Stimulated activated CD8-positive, alpha-beta memory T cell treated with anti-CD3 and anti-CD28 coated beads, Interleukin-12 subunit alpha, Interleukin-12 subunit beta, amount 100 ng/mL, for 4 hours (primary cell): ENCODE results near the gene TAPT1.

Experiments used
- DNase-seq: peaks from one replicate; pipeline ENCODE4 v3.0.0-alpha.2; 2020; ENCODE audit warnings: low read depth

TAPT1 gene

GRCh38 chr4:16133406-16133805 is 92.9 kb downstream of the TAPT1 start:
- DNase-seq: no peak

GRCh38 chr4:16131293-16131692 is 95.0 kb downstream of the TAPT1 start:
- no peak for DNase-seq

GRCh38 chr4:16129336-16129735 is 96.9 kb downstream of the TAPT1 start:
- DNase-seq: no peak

- DNase-seq: no peak
Observed at GRCh38 chr4:16126714-16127113, 99.6 kb downstream of the TAPT1 start.

GRCh38 chr4:16125571-16126445 is 100.5 kb downstream of the TAPT1 start:
- DNase-seq: no peak

- DNase-seq: no peak
Observed at GRCh38 chr4:16124232-16124631, 102.0 kb downstream of the TAPT1 start.

- DNase-seq: no peak
Observed at GRCh38 chr4:16123356-16124084, 102.8 kb downstream of the TAPT1 start.

- DNase-seq: no peak
Observed at GRCh38 chr4:16122784-16123183, 103.5 kb downstream of the TAPT1 start.

- no peak for DNase-seq
Observed at GRCh38 chr4:16122308-16122711, 104.0 kb downstream of the TAPT1 start.

GRCh38 chr4:16120720-16121119 is 105.6 kb downstream of the TAPT1 start:
- DNase-seq: no peak

- DNase-seq: no peak
Observed at GRCh38 chr4:16119981-16120380, 106.3 kb downstream of the TAPT1 start.

GRCh38 chr4:16118090-16118489 is 108.2 kb downstream of the TAPT1 start:
- no peak for DNase-seq

- no peak for DNase-seq
Observed at GRCh38 chr4:16117164-16117563, 109.1 kb downstream of the TAPT1 start.

GRCh38 chr4:16116493-16116990 is 109.7 kb downstream of the TAPT1 start:
- no peak for DNase-seq

GRCh38 chr4:16116019-16116418 is 110.3 kb downstream of the TAPT1 start:
- DNase-seq: no peak

- DNase-seq: no peak
Observed at GRCh38 chr4:16114546-16114945, 111.7 kb downstream of the TAPT1 start.

- DNase-seq: no peak
Observed at GRCh38 chr4:16113741-16114140, 112.5 kb downstream of the TAPT1 start.

- DNase-seq: no peak
Observed at GRCh38 chr4:16111533-16111932, 114.7 kb downstream of the TAPT1 start.

- DNase-seq: no peak
Observed at GRCh38 chr4:16110661-16111290, 115.5 kb downstream of the TAPT1 start.
